GM06990 (cell line): Measurements from ENCODE around the gene PIP5K1B.
A peak's percentile ranks its signal among the peaks of the same experiment; 100 is the strongest.

Experiments used
- DNase-seq: peaks from one replicate; pipeline ENCODE4 v3.0.0-alpha.2; 2011; ENCODE audit not compliant: insufficient read length; ENCODE audit errors: extremely low read depth
- H3K27me3 ChIP-seq: replicated peaks from 2 replicates; pipeline ENCODE4 v1.6.0; 2011; ENCODE audit warnings: low read length; ENCODE audit not compliant: control insufficient read depth, insufficient read depth
- H3K36me3 ChIP-seq: 2 replicates; pipeline ENCODE4 v1.5.1; 2011; ENCODE audit warnings: low read length; ENCODE audit not compliant: control insufficient read depth, insufficient read depth
- H3K4me3 ChIP-seq: replicated peaks from 2 replicates; pipeline ENCODE4 v1.5.1; 2011; ENCODE audit warnings: low read depth, mild to moderate bottlenecking, control low read depth, low read length
- TF ChIP-seq, protein P1 (sequence below): IDR thresholded peaks from 2 replicates; pipeline ENCODE4 v1.5.1; 2011; ENCODE audit warnings: low read length, control low read depth, mild to moderate bottlenecking, inconsistent platforms; ENCODE audit not compliant: insufficient read depth, poor library complexity, severe bottlenecking

Gene PIP5K1B

DNA sequence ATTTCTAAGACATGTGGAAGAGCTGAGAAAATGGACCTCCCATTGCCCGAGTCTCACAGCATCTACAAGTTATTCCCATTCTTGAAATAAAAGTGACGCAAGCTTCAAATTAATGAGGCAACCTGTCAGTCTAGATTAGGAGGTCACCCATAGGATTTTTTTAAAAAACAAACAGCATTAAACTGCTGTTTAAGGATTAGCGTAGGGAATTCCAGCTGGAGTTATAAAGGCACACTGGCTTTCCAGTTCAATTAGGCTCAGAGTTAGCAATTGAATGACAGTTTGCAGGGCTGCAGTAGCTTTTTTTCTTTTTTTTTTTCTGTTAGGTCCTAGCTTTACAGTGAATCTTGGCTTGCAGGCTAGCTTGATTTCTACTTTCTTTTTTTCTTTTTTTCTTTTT lies 292.6 kb downstream of the PIP5K1B start:
- Histone ChIP-seq H3K27me3 (no peaks in the 10 kb centered on the region), H3K36me3 (no peaks in the 10 kb centered on the region; the same call in 1 of the 2 replicates), H3K4me3 (no peak overlapping the region)
- TF ChIP-seq, protein P1, sequence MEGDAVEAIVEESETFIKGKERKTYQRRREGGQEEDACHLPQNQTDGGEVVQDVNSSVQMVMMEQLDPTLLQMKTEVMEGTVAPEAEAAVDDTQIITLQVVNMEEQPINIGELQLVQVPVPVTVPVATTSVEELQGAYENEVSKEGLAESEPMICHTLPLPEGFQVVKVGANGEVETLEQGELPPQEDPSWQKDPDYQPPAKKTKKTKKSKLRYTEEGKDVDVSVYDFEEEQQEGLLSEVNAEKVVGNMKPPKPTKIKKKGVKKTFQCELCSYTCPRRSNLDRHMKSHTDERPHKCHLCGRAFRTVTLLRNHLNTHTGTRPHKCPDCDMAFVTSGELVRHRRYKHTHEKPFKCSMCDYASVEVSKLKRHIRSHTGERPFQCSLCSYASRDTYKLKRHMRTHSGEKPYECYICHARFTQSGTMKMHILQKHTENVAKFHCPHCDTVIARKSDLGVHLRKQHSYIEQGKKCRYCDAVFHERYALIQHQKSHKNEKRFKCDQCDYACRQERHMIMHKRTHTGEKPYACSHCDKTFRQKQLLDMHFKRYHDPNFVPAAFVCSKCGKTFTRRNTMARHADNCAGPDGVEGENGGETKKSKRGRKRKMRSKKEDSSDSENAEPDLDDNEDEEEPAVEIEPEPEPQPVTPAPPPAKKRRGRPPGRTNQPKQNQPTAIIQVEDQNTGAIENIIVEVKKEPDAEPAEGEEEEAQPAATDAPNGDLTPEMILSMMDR = no peak
- DNase-seq = no peak

DNA sequence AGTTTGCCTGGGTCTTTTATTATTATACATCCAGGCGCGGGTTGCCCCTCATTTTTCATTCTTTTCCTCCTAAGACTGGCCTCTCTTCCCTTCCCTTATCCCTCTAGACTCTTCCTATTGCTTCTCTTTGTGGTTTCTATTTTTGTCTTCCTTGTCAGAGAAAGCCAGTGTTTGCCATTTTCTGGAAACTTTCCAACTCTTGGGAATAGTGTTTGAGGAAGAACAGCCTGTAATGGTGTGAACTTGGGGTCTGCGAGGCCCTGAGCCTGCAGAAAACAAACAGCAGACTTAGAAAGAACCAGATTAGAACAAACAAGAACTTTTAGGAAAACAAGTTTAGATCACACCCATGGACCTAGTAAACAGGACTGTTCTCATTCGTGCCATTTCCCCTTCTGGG lies 293.3 kb downstream of the PIP5K1B start:
- Histone ChIP-seq H3K4me3 (no peak overlapping the region), H3K27me3 (no peaks in the 10 kb centered on the region), H3K36me3 (no peaks in the 10 kb centered on the region; the same call in 1 of the 2 replicates)
- DNase-seq = no peak
- TF ChIP-seq, protein P1 = no peak

DNA sequence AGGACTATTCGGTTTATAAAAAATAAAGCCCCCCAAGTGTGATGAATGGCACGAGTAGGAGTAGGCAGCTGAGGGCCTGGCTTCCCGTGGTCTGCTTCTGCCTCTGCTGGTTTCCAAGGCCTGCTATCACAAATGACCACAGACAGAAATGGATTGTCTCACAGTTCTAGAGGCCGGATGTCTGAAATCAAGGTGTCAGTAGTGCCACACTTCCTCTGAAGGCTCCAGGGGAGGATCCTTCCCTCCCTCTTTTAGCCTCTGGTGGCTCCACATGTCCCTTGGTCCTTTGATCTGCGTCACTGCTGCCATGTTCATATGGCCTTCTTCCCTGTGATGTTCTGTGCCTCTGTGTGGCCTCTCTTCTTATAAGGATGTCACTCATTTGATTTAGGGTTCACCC lies 293.8 kb downstream of the PIP5K1B start:
- no peak overlapping the region for H3K4me3 ChIP-seq
- no peak for DNase-seq
- H3K36me3 ChIP-seq = no peaks in the 10 kb centered on the region; the same call in 1 of the 2 replicates
- TF ChIP-seq, protein P1 = no peak
- H3K27me3 ChIP-seq = no peaks in the 10 kb centered on the region

DNA sequence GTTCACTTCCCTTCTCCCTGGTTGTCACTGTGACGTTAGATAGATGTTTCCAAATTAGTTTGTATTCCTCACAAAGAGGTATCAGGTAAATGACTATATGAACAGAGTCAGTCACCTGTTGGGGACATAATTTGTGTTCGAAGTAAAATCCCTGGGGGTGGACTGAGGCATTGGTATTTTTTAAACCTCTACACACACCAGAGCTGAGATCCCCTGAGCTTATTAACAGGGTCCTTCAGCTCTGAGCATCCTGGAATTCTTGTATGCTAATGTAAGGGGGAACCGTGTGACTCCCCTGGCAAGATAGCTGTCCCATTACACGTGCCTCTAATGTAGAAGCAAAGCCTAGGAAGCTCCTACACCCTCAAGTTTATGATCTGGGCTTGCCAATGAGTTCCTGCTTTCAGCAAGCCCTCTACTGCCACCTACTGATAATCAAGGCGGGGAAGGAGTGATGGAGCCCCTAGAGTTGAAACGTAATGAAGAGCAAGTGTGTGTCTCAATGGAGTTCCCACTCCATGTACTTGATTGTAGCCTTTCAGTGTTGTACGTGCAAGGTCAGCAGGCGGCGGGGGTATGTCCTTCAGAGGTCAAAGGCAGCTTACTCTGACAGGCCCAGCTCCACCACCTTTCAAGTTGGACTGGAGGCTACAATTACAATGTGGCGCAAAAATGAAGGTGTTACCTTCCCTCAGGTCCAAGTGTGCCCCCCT lies 294.5 kb downstream of the PIP5K1B start:
- H3K4me3 ChIP-seq = no peak overlapping the region
- TF ChIP-seq, protein P1 = peak; percentile 76
- no peaks in the 10 kb centered on the region for H3K27me3 ChIP-seq
- no peak for DNase-seq
- no peaks in the 10 kb centered on the region; the same call in 1 of the 2 replicates for H3K36me3 ChIP-seq

DNA sequence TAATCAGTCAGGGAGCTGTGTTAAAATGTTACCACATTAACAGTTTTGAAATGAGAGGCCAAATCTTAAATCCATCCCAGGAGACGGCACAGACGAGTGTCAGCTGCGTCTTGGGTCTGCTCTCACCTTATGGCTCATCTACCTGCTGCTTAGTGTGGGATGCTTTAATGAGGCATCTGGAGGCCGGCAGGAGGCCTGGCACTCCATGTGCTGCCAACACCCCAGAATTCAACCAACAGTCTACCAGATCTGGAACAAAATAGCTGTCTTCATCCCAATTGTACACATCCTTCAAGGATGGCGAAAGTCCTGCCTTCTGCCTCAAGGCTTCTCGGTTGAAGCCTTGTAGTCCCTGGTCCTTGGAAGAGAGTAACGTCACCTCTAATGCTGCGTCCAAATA lies 296.9 kb downstream of the PIP5K1B start:
- Histone ChIP-seq H3K4me3 (no peak overlapping the region), H3K27me3 (no peaks in the 10 kb centered on the region), H3K36me3 (no peaks in the 10 kb centered on the region; the same call in 1 of the 2 replicates)
- no peak for DNase-seq
- TF ChIP-seq, protein P1 = no peak
